Skeletal muscle tissue (tissue), 4 donors: ENCODE results near the gene FSTL4. TPM values are rescaled to one million over a fixed set of nuclear protein-coding genes. Genes with fewer than 3 reads are reported as not detected.

Experiments
- H3K27ac ChIP-seq: one replicate; pipeline ENCODE4 v1.7.0; 2013; ENCODE audit warnings: mild to moderate bottlenecking, low read depth, low read length, inconsistent platforms
- H3K27me3 ChIP-seq, 3 donors: one replicate each; pipeline ENCODE4 v1.7.0; 2013; ENCODE audit warnings: low read length in 3 of 3; ENCODE audit not compliant: control insufficient read depth in 3 of 3, insufficient read depth in 3 of 3
- H3K36me3 ChIP-seq, 3 donors: one replicate each; pipeline ENCODE4 v1.7.0; 2013; ENCODE audit warnings: low read length in 3 of 3; ENCODE audit not compliant: control insufficient read depth in 3 of 3, insufficient read depth in 3 of 3
- H3K4me1 ChIP-seq, 3 donors: one replicate each; pipeline ENCODE4 v1.7.0; 2013; ENCODE audit warnings: low read length in 3 of 3, mild to moderate bottlenecking in 3 of 3; ENCODE audit not compliant: control insufficient read depth in 3 of 3, insufficient read depth in 3 of 3
- H3K4me3 ChIP-seq, 3 donors: one replicate each; pipeline ENCODE4 v1.7.0; 2013; ENCODE audit warnings: low read length in 3 of 3
- H3K9ac ChIP-seq, 3 donors: one replicate each; pipeline ENCODE4 v1.7.0; 2013; ENCODE audit warnings: low read length in 3 of 3, mild to moderate bottlenecking in 3 of 3, moderate library complexity in 2 of 3, low read depth in 1 of 3
- H3K9me3 ChIP-seq, 3 donors: one replicate each; pipeline ENCODE4 v1.7.0; 2013; ENCODE audit warnings: low read length in 3 of 3; ENCODE audit not compliant: control insufficient read depth in 3 of 3
- total RNA-seq: library from RNA; depleted of rRNA; stranded (reverse); fragments of >200 nt; gene quantifications from one replicate; pipeline ENCODE4 v1.2.3, GENCODE V29; 2014
- donor health status: Osteomylitis.

FSTL4 gene
- total RNA-seq, 1 donor from 2014 or later = 1.0 TPM

- Histone ChIP-seq H3K27me3 (peaks cover 9 to 15% (median 10%) of the 10 kb centered on the region in 3 donors), H3K4me3 (no peak overlapping the region), H3K36me3 (no peaks in the 10 kb centered on the region), H3K9me3 (no peaks in the 10 kb centered on the region), H3K4me1 (no peaks in the 10 kb centered on the region), H3K27ac (no peak overlapping the region), H3K9ac (no peak overlapping the region)
Measured at GRCh38 chr5:133478199-133478985, 133.9 kb downstream of the FSTL4 start.

- Histone ChIP-seq H3K4me3 (no peak overlapping the region), H3K9ac (no peak overlapping the region), H3K27me3 (peaks cover 9 to 21% (median 12%) of the 10 kb centered on the region in 3 donors), H3K27ac (no peak overlapping the region), H3K36me3 (no peaks in the 10 kb centered on the region), H3K9me3 (no peaks in the 10 kb centered on the region), H3K4me1 (no peaks in the 10 kb centered on the region)
Measured at GRCh38 chr5:133475986-133476385, 136.4 kb downstream of the FSTL4 start.

GRCh38 chr5:133474851-133475590, 137.3 kb downstream of the FSTL4 start:
- Histone ChIP-seq H3K36me3 (no peaks in the 10 kb centered on the region), H3K4me3 (no peak overlapping the region), H3K4me1 (no peaks in the 10 kb centered on the region), H3K27ac (no peak overlapping the region), H3K9ac (no peak overlapping the region), H3K27me3 (peaks cover 9 to 21% (median 12%) of the 10 kb centered on the region in 3 donors), H3K9me3 (no peaks in the 10 kb centered on the region)

- no peaks in the 10 kb centered on the region for H3K36me3 ChIP-seq
- peaks cover 9 to 24% (median 12%) of the 10 kb centered on the region in 3 donors for H3K27me3 ChIP-seq
- no peaks in the 10 kb centered on the region for H3K4me1 ChIP-seq
- no peaks in the 10 kb centered on the region for H3K9me3 ChIP-seq
- H3K4me3 ChIP-seq = no peak overlapping the region
- H3K27ac ChIP-seq = no peak overlapping the region
- no peak overlapping the region for H3K9ac ChIP-seq
Measured at GRCh38 chr5:133473291-133473690, 139.1 kb downstream of the FSTL4 start.

- Histone ChIP-seq H3K27me3 (peaks cover 9 to 25% (median 12%) of the 10 kb centered on the region in 3 donors), H3K9me3 (no peaks in the 10 kb centered on the region), H3K9ac (no peak overlapping the region), H3K4me3 (no peak overlapping the region), H3K4me1 (no peaks in the 10 kb centered on the region), H3K27ac (no peak overlapping the region), H3K36me3 (no peaks in the 10 kb centered on the region)
Measured at GRCh38 chr5:133472829-133473228, 139.5 kb downstream of the FSTL4 start.

- Histone ChIP-seq H3K4me3 (no peak overlapping the region), H3K27me3 (peaks cover 9 to 25% (median 12%) of the 10 kb centered on the region in 3 donors), H3K27ac (no peak overlapping the region), H3K36me3 (no peaks in the 10 kb centered on the region), H3K9ac (no peak overlapping the region), H3K4me1 (no peaks in the 10 kb centered on the region), H3K9me3 (no peaks in the 10 kb centered on the region)
Measured at GRCh38 chr5:133471699-133472098, 140.6 kb downstream of the FSTL4 start.

GRCh38 chr5:133470841-133471240, 141.5 kb downstream of the FSTL4 start:
- Histone ChIP-seq H3K4me1 (no peaks in the 10 kb centered on the region), H3K9ac (no peak overlapping the region), H3K36me3 (no peaks in the 10 kb centered on the region), H3K4me3 (no peak overlapping the region), H3K27me3 (peaks cover 9 to 24% (median 10%) of the 10 kb centered on the region in 3 donors), H3K9me3 (no peaks in the 10 kb centered on the region), H3K27ac (no peak overlapping the region)

- no peak overlapping the region for H3K9ac ChIP-seq
- H3K27me3 ChIP-seq = peaks cover 3 to 20% (median 7%) of the 10 kb centered on the region in 3 donors
- no peaks in the 10 kb centered on the region for H3K4me1 ChIP-seq
- H3K4me3 ChIP-seq = no peak overlapping the region
- H3K27ac ChIP-seq = no peak overlapping the region
- H3K36me3 ChIP-seq = no peaks in the 10 kb centered on the region
- H3K9me3 ChIP-seq = no peaks in the 10 kb centered on the region
Measured at GRCh38 chr5:133469846-133470245, 142.5 kb downstream of the FSTL4 start.

GRCh38 chr5:133469252-133469651, 143.1 kb downstream of the FSTL4 start:
- H3K9ac ChIP-seq = no peak overlapping the region
- H3K27me3 ChIP-seq = peaks cover 2 to 17% (median 2%) of the 10 kb centered on the region in 3 donors
- no peak overlapping the region for H3K4me3 ChIP-seq
- H3K4me1 ChIP-seq = no peaks in the 10 kb centered on the region
- H3K27ac ChIP-seq = no peak overlapping the region
- no peaks in the 10 kb centered on the region for H3K36me3 ChIP-seq
- H3K9me3 ChIP-seq = no peaks in the 10 kb centered on the region

GRCh38 chr5:133468596-133468995, 143.7 kb downstream of the FSTL4 start:
- Histone ChIP-seq H3K27me3 (peaks cover 0 to 12% (median 2%) of the 10 kb centered on the region in 3 donors), H3K9me3 (no peaks in the 10 kb centered on the region), H3K27ac (no peak overlapping the region), H3K36me3 (no peaks in the 10 kb centered on the region), H3K4me1 (no peaks in the 10 kb centered on the region), H3K9ac (no peak overlapping the region), H3K4me3 (no peak overlapping the region)
